ENCODE results near the gene GALNT17.

GRCh38 chr7:71507680-71508602, 376.0 kb downstream of the GALNT17 start:
- TF ChIP-seq CTCF (IDR thresholded peaks at IDR 0.05; ENCODE audit: low read depth, low read length) (no peak), EZH2phosphoT487 (IDR thresholded peaks at IDR 0.05; ENCODE audit: low read depth) (no peak)
